ENCODE measurements around the gene TMEM175.
"Not testable (repeated sequence)": the region's sequence is repeated elsewhere in the genome, so short reads cannot be mapped to it uniquely, and the experiment has no call there.

The TMEM175 gene

GRCh38 chr4:992297-993110 is 60.2 kb downstream of the TMEM175 start:
- no peak for DNase-seq

- no peak for DNase-seq
These were observed 61.1 kb downstream of the TMEM175 start, which contains the start of gene SLC26A1 for GRCh38 chr4:993111-994029. Gene SLC26A1 (minus strand): TSS chr4:993404. CDS start chr4:991703, 1,701 bp downstream.

- DNase-seq, result no peak
These were observed 63.2 kb downstream of the TMEM175 start for GRCh38 chr4:995311-996026.

- DNase-seq, result no peak
These were observed 64.1 kb downstream of the TMEM175 start for GRCh38 chr4:996030-996996.

GRCh38 chr4:996997-997374 is 64.7 kb downstream of the TMEM175 start:
- DNase-seq, result no peak

- no peak for DNase-seq
These were observed 65.3 kb downstream of the TMEM175 start for GRCh38 chr4:997375-998071.

GRCh38 chr4:998096-998691 is 65.9 kb downstream of the TMEM175 start:
- no peak for DNase-seq

- not testable (repeated sequence) for DNase-seq
These were observed 67.1 kb downstream of the TMEM175 start for GRCh38 chr4:999240-999863.

GRCh38 chr4:999882-1000425 is 67.7 kb downstream of the TMEM175 start:
- DNase-seq, result no peak

GRCh38 chr4:1000686-1001260 is 68.5 kb downstream of the TMEM175 start:
- DNase-seq, result no peak

- no peak for DNase-seq
These were observed 69.4 kb downstream of the TMEM175 start for GRCh38 chr4:1001561-1002130.

GRCh38 chr4:1002131-1002630 is 69.9 kb downstream of the TMEM175 start:
- DNase-seq, result no peak

GRCh38 chr4:1002631-1003251 is 70.5 kb downstream of the TMEM175 start:
- no peak for DNase-seq

- no peak for DNase-seq
These were observed 71.2 kb downstream of the TMEM175 start for GRCh38 chr4:1003271-1004070.

GRCh38 chr4:1004071-1004418 is 71.8 kb downstream of the TMEM175 start:
- no peak for DNase-seq

- DNase-seq, result no peak
These were observed 72.6 kb downstream of the TMEM175 start for GRCh38 chr4:1004557-1005485.

- DNase-seq, result no peak
These were observed 74.6 kb downstream of the TMEM175 start for GRCh38 chr4:1006856-1007255.

Data from SW 1271 (cell line).